OCI-LY7 (cell line): ENCODE results near the gene GALNTL6. TPM values are rescaled to one million over a fixed set of nuclear protein-coding genes. Genes with fewer than 3 reads are reported as not detected.

Experiments used
- BruUV-seq: library from RNA; stranded (reverse); fragments of 400-500 nt; replicated peaks from 2 replicates; lab custom pipeline; 2021; lab: Mats Ljungman, UMichigan
- CTCF ChIA-PET: fragments of 300-600 bp; sonication (Branson Sonifier 250); formaldehyde crosslinking; loops from one replicate; lab custom pipeline; 2022; ENCODE audit warnings: antibody characterized with exemption; ENCODE audit not compliant: unreplicated experiment; lab: Charles Lee
- POLR2A ChIA-PET: fragments of 300-600 bp; sonication (Branson Sonifier 250); formaldehyde crosslinking; loops from one replicate; lab custom pipeline; 2022; ENCODE audit warnings: antibody characterized with exemption; lab: Charles Lee
- DNase-seq: peaks from one replicate; pipeline ENCODE4 v3.0.0-alpha.2; 2015; ENCODE audit warnings: low spot score
- H2AFZ ChIP-seq: fragments of 200-600 bp; sonication (generic), shearing (Covaris generic); 2 replicates; pipeline ENCODE4 v1.6.1; 2014; ENCODE audit warnings: mild to moderate bottlenecking, antibody characterized with exemption, low read length, moderate library complexity
- H3K27ac ChIP-seq: fragments of 200-600 bp; sonication (generic); 2 replicates; pipeline ENCODE4 v1.5.1; 2014; ENCODE audit warnings: mixed run types, low read depth, mild to moderate bottlenecking, moderate library complexity, low read length, inconsistent platforms; ENCODE audit not compliant: poor library complexity, severe bottlenecking
- H3K36me3 ChIP-seq: fragments of 200-600 bp; sonication (generic); 2 replicates; pipeline ENCODE4 v1.6.1; 2014; ENCODE audit warnings: mild to moderate bottlenecking, antibody characterized with exemption, low read length, moderate library complexity, mixed read lengths; ENCODE audit not compliant: insufficient read depth
- H3K4me1 ChIP-seq: fragments of 200-600 bp; sonication (generic); 2 replicates; pipeline ENCODE4 v1.5.1; 2014; ENCODE audit warnings: mild to moderate bottlenecking, low read length; ENCODE audit not compliant: insufficient read depth, poor library complexity, severe bottlenecking
- H3K4me2 ChIP-seq: fragments of 200-600 bp; sonication (generic); 2 replicates; pipeline ENCODE4 v1.6.1; 2014; ENCODE audit warnings: mild to moderate bottlenecking, low read length
- H3K4me3 ChIP-seq: fragments of 200-600 bp; sonication (generic); 2 replicates; pipeline ENCODE4 v1.5.1; 2014; ENCODE audit warnings: mild to moderate bottlenecking, low read depth, low read length; ENCODE audit not compliant: poor library complexity, severe bottlenecking
- H3K79me2 ChIP-seq: fragments of 200-600 bp; sonication (generic); 2 replicates; pipeline ENCODE4 v1.6.1; 2016; ENCODE audit warnings: low read depth, mild to moderate bottlenecking, low read length, moderate library complexity, mixed read lengths; ENCODE audit not compliant: insufficient read depth
- H3K9me2 ChIP-seq: fragments of 200-600 bp; sonication (generic); 2 replicates; pipeline ENCODE4 v1.6.1; 2016; ENCODE audit warnings: mild to moderate bottlenecking, low read length, mixed read lengths; ENCODE audit not compliant: insufficient read depth
- H3K9me3 ChIP-seq: fragments of 200-600 bp; sonication (generic); 2 replicates; pipeline ENCODE4 v1.6.1; 2014; ENCODE audit warnings: mild to moderate bottlenecking, mixed run types, low read length, mixed read lengths
- H4K20me1 ChIP-seq: fragments of 200-600 bp; sonication (generic); 2 replicates; pipeline ENCODE4 v1.6.1; 2014; ENCODE audit warnings: mild to moderate bottlenecking, antibody characterized with exemption, low read length, moderate library complexity, mixed read lengths; ENCODE audit not compliant: insufficient read depth
- EZH2phosphoT487 ChIP-seq: fragments of 200-600 bp; sonication (generic); IDR thresholded peaks from 2 replicates; pipeline ENCODE4 v1.6.1; 2018; ENCODE audit warnings: low read depth, borderline replicate concordance, mild to moderate bottlenecking, mixed run types, antibody characterized with exemption, low read length, moderate library complexity, mixed read lengths
- intact Hi-C: fragments of 100-400 bp; cut with micrococcal nuclease; formaldehyde crosslinking; loops from one replicate; pipeline ENCODE4 v1.10.0; 2022; ENCODE audit not compliant: unreplicated experiment
- total RNA-seq, 2 experiments: library from RNA; depleted of rRNA in 1 of 2; stranded (reverse); fragments of >200 nt in 1 of 2; shearing (Covaris generic) in 1 of 2; gene quantifications; 2 replicates each; pipeline ENCODE4 v1.2.3, GENCODE V29; 2014 to 2022
- TF ChIP-seq, protein P1 (sequence below): fragments of 200-600 bp; sonication (generic); conservative IDR thresholded peaks from 2 replicates; pipeline ENCODE4 v1.5.1; 2014; ENCODE audit warnings: mild to moderate bottlenecking, antibody characterized with exemption, low read length, moderate library complexity, mixed read lengths

GALNTL6 gene
- total RNA-seq, 2 experiments from 2014 or later = not detected

DNA sequence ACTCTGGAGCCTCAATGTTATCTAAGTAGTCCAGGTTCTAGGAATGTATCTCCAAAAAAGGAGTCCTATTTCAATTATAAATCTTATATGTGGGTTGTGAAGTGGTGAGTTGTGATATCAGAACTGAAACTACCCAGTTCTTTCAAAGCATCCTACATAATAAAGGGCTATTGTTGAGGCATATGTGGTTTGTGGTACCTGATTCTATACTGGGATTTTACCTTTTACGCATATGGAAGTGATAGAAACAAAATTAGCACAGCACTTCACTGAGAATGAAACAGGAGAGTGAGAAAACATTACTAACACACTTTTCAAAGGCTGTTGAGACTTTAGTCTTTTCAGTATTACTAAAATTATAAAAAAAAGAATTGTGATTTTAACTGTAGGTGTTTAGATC lies 937.7 kb downstream of the GALNTL6 start:
- CTCF ChIA-PET = no interaction called here
- no peaks in the 10 kb centered on the region for H4K20me1 ChIP-seq
- H3K79me2 ChIP-seq = no peaks in the 10 kb centered on the region
- TF ChIP-seq, protein P1, sequence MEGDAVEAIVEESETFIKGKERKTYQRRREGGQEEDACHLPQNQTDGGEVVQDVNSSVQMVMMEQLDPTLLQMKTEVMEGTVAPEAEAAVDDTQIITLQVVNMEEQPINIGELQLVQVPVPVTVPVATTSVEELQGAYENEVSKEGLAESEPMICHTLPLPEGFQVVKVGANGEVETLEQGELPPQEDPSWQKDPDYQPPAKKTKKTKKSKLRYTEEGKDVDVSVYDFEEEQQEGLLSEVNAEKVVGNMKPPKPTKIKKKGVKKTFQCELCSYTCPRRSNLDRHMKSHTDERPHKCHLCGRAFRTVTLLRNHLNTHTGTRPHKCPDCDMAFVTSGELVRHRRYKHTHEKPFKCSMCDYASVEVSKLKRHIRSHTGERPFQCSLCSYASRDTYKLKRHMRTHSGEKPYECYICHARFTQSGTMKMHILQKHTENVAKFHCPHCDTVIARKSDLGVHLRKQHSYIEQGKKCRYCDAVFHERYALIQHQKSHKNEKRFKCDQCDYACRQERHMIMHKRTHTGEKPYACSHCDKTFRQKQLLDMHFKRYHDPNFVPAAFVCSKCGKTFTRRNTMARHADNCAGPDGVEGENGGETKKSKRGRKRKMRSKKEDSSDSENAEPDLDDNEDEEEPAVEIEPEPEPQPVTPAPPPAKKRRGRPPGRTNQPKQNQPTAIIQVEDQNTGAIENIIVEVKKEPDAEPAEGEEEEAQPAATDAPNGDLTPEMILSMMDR = no peak
- no peak for TF ChIP-seq EZH2phosphoT487
- DNase-seq = no peak
- no peak overlapping the region for H2AFZ ChIP-seq
- no peaks in the 10 kb centered on the region for H3K9me2 ChIP-seq
- H3K4me2 ChIP-seq = no peak overlapping the region
- H3K27ac ChIP-seq = no peak overlapping the region
- H3K4me3 ChIP-seq = no peak overlapping the region
- intact Hi-C loops = no loop called here
- POLR2A ChIA-PET = no interaction called here
- no peaks in the 10 kb centered on the region for H3K4me1 ChIP-seq
- H3K9me3 ChIP-seq = no peaks in the 10 kb centered on the region
- no TSS peak for BruUV-seq
- no peaks in the 10 kb centered on the region for H3K36me3 ChIP-seq

DNA sequence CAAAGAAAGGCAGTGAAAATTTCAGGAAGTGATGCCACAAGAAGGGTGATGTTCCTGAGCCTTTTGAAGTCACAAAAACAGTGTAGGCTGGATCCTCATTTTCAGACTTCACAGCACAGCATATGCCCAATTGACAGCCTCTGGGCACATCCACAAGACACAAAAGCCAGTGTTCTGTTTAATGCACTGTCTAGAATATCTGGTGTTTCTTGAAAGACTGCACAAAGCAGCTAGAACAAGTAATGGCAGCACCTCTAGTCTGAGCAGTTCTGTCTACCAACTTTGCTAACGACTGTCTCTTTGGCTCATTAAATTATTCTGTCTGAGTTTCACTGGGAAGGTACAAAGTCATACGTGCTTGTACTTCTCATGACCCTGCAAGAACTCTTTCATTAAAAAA lies 938.3 kb downstream of the GALNTL6 start:
- no peaks in the 10 kb centered on the region for H3K9me3 ChIP-seq
- no peak for TF ChIP-seq EZH2phosphoT487
- TF ChIP-seq, protein P1 = no peak
- no peaks in the 10 kb centered on the region for H4K20me1 ChIP-seq
- H3K4me1 ChIP-seq = no peaks in the 10 kb centered on the region
- no TSS peak for BruUV-seq
- DNase-seq = no peak
- H3K79me2 ChIP-seq = no peaks in the 10 kb centered on the region
- no peaks in the 10 kb centered on the region for H3K36me3 ChIP-seq
- ChIA-PET CTCF (no interaction called here), POLR2A (interaction anchor here (0.6 kb wide), 1 partner anchor 39 kb away, joined by 9 read pairs; no protein-coding TSS in a partner anchor)
- intact Hi-C loops = no loop called here
- H3K9me2 ChIP-seq = no peaks in the 10 kb centered on the region
- H3K4me3 ChIP-seq = no peak overlapping the region
- no peak overlapping the region for H3K4me2 ChIP-seq
- H3K27ac ChIP-seq = no peak overlapping the region
- no peak overlapping the region for H2AFZ ChIP-seq

DNA sequence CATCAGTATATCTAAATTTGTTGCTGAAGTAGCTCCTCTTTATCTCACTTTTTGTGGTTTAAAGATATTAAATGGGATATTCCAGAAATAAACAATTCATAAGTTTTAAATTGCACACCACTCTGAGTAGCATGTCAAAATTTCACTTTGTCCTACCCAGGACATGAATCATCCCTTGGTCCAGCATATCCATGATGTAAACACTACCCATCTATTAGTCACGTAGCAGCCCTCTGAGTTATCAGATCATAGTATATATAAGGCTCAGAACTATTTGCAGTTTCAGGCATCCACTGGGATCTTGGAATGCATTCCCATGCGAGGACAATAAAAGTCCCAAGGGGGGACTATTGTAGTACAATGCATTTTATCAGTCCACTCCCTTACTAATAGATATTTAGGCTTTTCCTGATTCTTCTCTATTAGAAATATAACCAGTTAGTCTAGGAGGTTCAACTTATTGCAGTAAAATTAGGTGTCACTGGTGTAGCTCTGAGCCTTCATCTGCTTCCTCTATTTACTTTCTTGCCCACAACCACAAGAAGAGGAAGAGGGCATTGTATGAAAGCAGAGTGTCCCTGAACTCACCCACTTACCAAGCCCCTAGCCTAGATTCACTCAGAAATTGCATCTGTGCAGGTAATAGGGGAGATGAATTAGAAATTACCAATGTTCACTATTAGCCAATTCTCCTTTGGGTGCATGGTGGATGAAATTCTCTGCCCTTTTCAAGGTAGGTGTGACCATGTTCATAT lies 945.6 kb downstream of the GALNTL6 start:
- no TSS peak for BruUV-seq
- TF ChIP-seq, protein P1 = no peak
- TF ChIP-seq EZH2phosphoT487 = no peak
- intact Hi-C loops = no loop called here

More for the DNA sequence above, 945.6 kb downstream of the GALNTL6 start:
- Histone ChIP-seq H3K9me2 (no peaks in the 10 kb centered on the region), H3K4me2 (no peak overlapping the region), H3K4me1 (no peaks in the 10 kb centered on the region), H3K79me2 (no peaks in the 10 kb centered on the region), H3K4me3 (no peak overlapping the region), H3K9me3 (no peaks in the 10 kb centered on the region), H3K36me3 (no peaks in the 10 kb centered on the region), H3K27ac (no peak overlapping the region), H2AFZ (no peak overlapping the region), H4K20me1 (no peaks in the 10 kb centered on the region)
- POLR2A ChIA-PET = interaction anchor here (0.5 kb wide), 1 partner anchor 11 kb away, joined by 4 read pairs; no protein-coding TSS in a partner anchor
- DNase-seq = no peak
- CTCF ChIA-PET = no interaction called here
